ENCODE results near the gene CHD5.

GRCh38 chr1:6062670-6063069 is 117.5 kb downstream of the CHD5 start:
- TF ChIP-seq POLR2AphosphoS5 (IDR thresholded peaks at IDR 0.05; ENCODE audit: low read depth, low read length) (no peak), PAX5 (IDR thresholded peaks at IDR 0.05; ENCODE audit: insufficient read depth, low read length, severe bottlenecking) (no peak), POLR2A (IDR thresholded peaks at IDR 0.05; ENCODE audit: low read depth, low read length) (no peak), TAF1 (IDR thresholded peaks at IDR 0.05; ENCODE audit: low read depth, low read length) (no peak)

All from GM12891 (cell line).